OCI-LY1 (cell line): ENCODE measurements around the gene CREB5.

Experiments
- H2AFZ ChIP-seq: fragments of 200-600 bp; sonication (generic), shearing (Covaris generic); 2 replicates; pipeline ENCODE4 v1.6.0; 2014; ENCODE audit warnings: antibody characterized with exemption, mild to moderate bottlenecking, low read length
- H3F3A ChIP-seq: fragments of 200-600 bp; sonication (generic), shearing (Covaris generic); 2 replicates; pipeline ENCODE4 v1.6.0; 2014; ENCODE audit warnings: mild to moderate bottlenecking, antibody characterized with exemption, low read length, moderate library complexity; ENCODE audit not compliant: insufficient read depth
- H3K27ac ChIP-seq: fragments of 200-600 bp; sonication (generic); 2 replicates; pipeline ENCODE4 v1.5.1; 2014; ENCODE audit warnings: low read length, mixed run types, mild to moderate bottlenecking, low read depth; ENCODE audit not compliant: poor library complexity, severe bottlenecking
- H3K27me3 ChIP-seq: fragments of 200-600 bp; sonication (generic); 2 replicates; pipeline ENCODE4 v1.6.0; 2014; ENCODE audit warnings: antibody characterized with exemption, mild to moderate bottlenecking, low read length, moderate library complexity; ENCODE audit not compliant: insufficient read depth
- H3K36me3 ChIP-seq: fragments of 200-600 bp; sonication (generic); 2 replicates; pipeline ENCODE4 v1.6.1; 2014; ENCODE audit warnings: mild to moderate bottlenecking, antibody characterized with exemption, low read length, moderate library complexity, mixed read lengths; ENCODE audit not compliant: insufficient read depth
- H3K4me1 ChIP-seq: fragments of 200-600 bp; sonication (generic); 2 replicates; pipeline ENCODE4 v1.5.1; 2014; ENCODE audit warnings: mild to moderate bottlenecking, low read length, moderate library complexity; ENCODE audit not compliant: insufficient read depth, severe bottlenecking
- H3K4me2 ChIP-seq: fragments of 200-600 bp; sonication (generic), shearing (Covaris generic); 2 replicates; pipeline ENCODE4 v1.6.1; 2014; ENCODE audit warnings: low read length
- H3K4me3 ChIP-seq: fragments of 200-600 bp; sonication (generic); 2 replicates; pipeline ENCODE4 v1.5.1; 2014; ENCODE audit warnings: low read length, low read depth, mild to moderate bottlenecking, mixed read lengths; ENCODE audit not compliant: poor library complexity, severe bottlenecking
- H3K79me2 ChIP-seq: fragments of 200-600 bp; shearing (Covaris generic); 2 replicates; pipeline ENCODE4 v1.6.1; 2016; ENCODE audit warnings: mixed run types, low read length, mixed read lengths; ENCODE audit not compliant: insufficient read depth
- H3K9ac ChIP-seq: fragments of 200-600 bp; sonication (generic), shearing (Covaris generic); 2 replicates; pipeline ENCODE4 v1.6.1; 2014; ENCODE audit warnings: mild to moderate bottlenecking, low read length, mixed read lengths
- H3K9me2 ChIP-seq: fragments of 200-600 bp; sonication (generic), shearing (Covaris generic); 2 replicates; pipeline ENCODE4 v1.6.1; 2014; ENCODE audit warnings: low read depth, mild to moderate bottlenecking, low read length, mixed read lengths
- H3K9me3 ChIP-seq: fragments of 200-600 bp; shearing (Covaris generic); 2 replicates; pipeline ENCODE4 v1.6.1; 2014; ENCODE audit warnings: low read length, mixed read lengths
- H4K20me1 ChIP-seq: fragments of 200-600 bp; sonication (generic), shearing (Covaris generic); 2 replicates; pipeline ENCODE4 v1.6.0; 2016; ENCODE audit warnings: mild to moderate bottlenecking, low read length; ENCODE audit not compliant: insufficient read depth
- EZH2 ChIP-seq: fragments of 200-600 bp; sonication (generic), shearing (Covaris generic); IDR thresholded peaks from 2 replicates; pipeline ENCODE4 v1.8.0; 2017; ENCODE audit warnings: borderline replicate concordance, mixed run types, mild to moderate bottlenecking, antibody characterized with exemption, low read length, moderate library complexity, mixed read lengths
- TF ChIP-seq, protein P1 (sequence below): fragments of 200-600 bp; sonication (generic), shearing (Covaris generic); IDR thresholded peaks from 2 replicates; pipeline ENCODE4 v1.5.1; 2017; ENCODE audit warnings: mild to moderate bottlenecking, antibody characterized with exemption, low read length, moderate library complexity, mixed read lengths

The CREB5 gene

GRCh38 chr7:28581351-28581750, 169.0 kb downstream of the CREB5 start:
- H3F3A ChIP-seq = no peaks in the 10 kb centered on the region
- H3K27me3 ChIP-seq = no peaks in the 10 kb centered on the region
- no peaks in the 10 kb centered on the region for H4K20me1 ChIP-seq
- peaks cover 90% of the 10 kb centered on the region for H3K4me1 ChIP-seq
- no peak overlapping the region for H3K9ac ChIP-seq
- no peak overlapping the region for H2AFZ ChIP-seq
- no peaks in the 10 kb centered on the region for H3K9me3 ChIP-seq
- no peak for TF ChIP-seq EZH2
- TF ChIP-seq, protein P1, sequence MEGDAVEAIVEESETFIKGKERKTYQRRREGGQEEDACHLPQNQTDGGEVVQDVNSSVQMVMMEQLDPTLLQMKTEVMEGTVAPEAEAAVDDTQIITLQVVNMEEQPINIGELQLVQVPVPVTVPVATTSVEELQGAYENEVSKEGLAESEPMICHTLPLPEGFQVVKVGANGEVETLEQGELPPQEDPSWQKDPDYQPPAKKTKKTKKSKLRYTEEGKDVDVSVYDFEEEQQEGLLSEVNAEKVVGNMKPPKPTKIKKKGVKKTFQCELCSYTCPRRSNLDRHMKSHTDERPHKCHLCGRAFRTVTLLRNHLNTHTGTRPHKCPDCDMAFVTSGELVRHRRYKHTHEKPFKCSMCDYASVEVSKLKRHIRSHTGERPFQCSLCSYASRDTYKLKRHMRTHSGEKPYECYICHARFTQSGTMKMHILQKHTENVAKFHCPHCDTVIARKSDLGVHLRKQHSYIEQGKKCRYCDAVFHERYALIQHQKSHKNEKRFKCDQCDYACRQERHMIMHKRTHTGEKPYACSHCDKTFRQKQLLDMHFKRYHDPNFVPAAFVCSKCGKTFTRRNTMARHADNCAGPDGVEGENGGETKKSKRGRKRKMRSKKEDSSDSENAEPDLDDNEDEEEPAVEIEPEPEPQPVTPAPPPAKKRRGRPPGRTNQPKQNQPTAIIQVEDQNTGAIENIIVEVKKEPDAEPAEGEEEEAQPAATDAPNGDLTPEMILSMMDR = no peak
- H3K4me2 ChIP-seq = no peak overlapping the region
- peaks cover 27% of the 10 kb centered on the region for H3K79me2 ChIP-seq
- peaks cover 69% of the 10 kb centered on the region for H3K36me3 ChIP-seq
- H3K27ac ChIP-seq = peak overlapping the region; percentile 16
- no peak overlapping the region for H3K4me3 ChIP-seq
- H3K9me2 ChIP-seq = no peaks in the 10 kb centered on the region

DNA sequence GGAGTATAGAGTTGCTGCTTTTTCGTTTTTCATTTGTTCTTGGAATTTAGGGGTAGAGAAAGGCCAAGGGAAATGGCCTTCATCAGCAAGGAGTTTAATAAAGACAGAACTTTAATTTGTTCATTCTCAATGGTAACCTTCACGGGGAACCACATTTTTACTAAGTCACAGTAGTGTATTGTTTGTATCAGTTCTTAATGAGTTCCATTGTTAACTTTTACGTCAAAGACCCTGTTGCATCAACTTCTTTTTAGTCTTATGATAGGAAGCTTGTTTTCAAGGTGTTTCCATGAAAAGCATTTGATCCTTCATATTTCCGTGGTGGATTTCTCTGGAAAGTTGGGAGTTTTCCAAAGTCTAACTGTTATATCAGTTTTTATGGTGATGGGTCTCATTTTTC, 169.9 kb downstream of the CREB5 start:
- Histone ChIP-seq H3K36me3 (peaks cover 66% of the 10 kb centered on the region), H3K27me3 (no peaks in the 10 kb centered on the region), H4K20me1 (no peaks in the 10 kb centered on the region), H3K4me3 (no peak overlapping the region), H2AFZ (no peak overlapping the region), H3K4me1 (peaks cover 88% of the 10 kb centered on the region), H3K4me2 (no peak overlapping the region), H3F3A (no peaks in the 10 kb centered on the region), H3K27ac (no peak overlapping the region), H3K9me3 (no peaks in the 10 kb centered on the region), H3K79me2 (peaks cover 27% of the 10 kb centered on the region), H3K9me2 (no peaks in the 10 kb centered on the region), H3K9ac (no peak overlapping the region)
- TF ChIP-seq, protein P1 = no peak
- TF ChIP-seq EZH2 = no peak

DNA sequence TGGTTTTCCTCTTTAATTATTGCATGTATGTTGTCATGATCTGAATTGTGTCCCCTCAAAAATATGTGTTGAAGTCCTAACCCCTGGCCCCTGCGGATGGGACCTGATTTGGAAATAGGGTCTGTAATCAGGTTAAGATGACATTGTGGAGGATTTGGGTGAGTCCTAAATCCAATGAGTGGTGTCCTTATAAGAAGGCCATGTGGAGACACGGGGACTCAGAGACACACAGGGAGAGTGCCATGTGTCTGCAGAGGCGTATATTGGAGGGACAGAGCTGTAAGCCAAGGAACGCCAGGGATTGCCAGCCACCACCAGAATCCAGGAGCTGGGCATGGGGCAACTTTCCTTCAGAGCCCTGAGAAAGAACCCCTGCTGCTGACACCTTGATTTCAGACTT, 171.9 kb downstream of the CREB5 start:
- H3K4me2 ChIP-seq = no peak overlapping the region
- H3K9me3 ChIP-seq = no peaks in the 10 kb centered on the region
- H3K9me2 ChIP-seq = no peaks in the 10 kb centered on the region
- H3K4me1 ChIP-seq = peaks cover 78% of the 10 kb centered on the region
- H3K4me3 ChIP-seq = no peak overlapping the region
- no peak overlapping the region for H3K9ac ChIP-seq
- H3K79me2 ChIP-seq = peaks cover 18% of the 10 kb centered on the region
- peak overlapping the region; percentile 35 for H3K27ac ChIP-seq
- H2AFZ ChIP-seq = no peak overlapping the region
- H4K20me1 ChIP-seq = no peaks in the 10 kb centered on the region
- no peaks in the 10 kb centered on the region for H3K27me3 ChIP-seq
- no peak for TF ChIP-seq EZH2
- TF ChIP-seq, protein P1 = no peak
- H3F3A ChIP-seq = no peaks in the 10 kb centered on the region
- H3K36me3 ChIP-seq = peaks cover 62% of the 10 kb centered on the region
